Keratinocyte (primary cell): ENCODE measurements around the gene PLCH2. TPM values are rescaled to one million over a fixed set of nuclear protein-coding genes. Genes with fewer than 3 reads are reported as not detected.

ENCODE experiments used
- DNase-seq: peaks from one replicate; pipeline ENCODE4 v3.0.0-alpha.2; 2011; ENCODE audit warnings: low read depth, missing footprints, low spot score
- FAIRE-seq: peaks from 2 replicates; lab custom pipeline; 2011; peaks lifted over from hg19 to GRCh38; lab: Jason Lieb, UNC
- H2AFZ ChIP-seq: 2 replicates; pipeline ENCODE4 v1.6.0; 2012; ENCODE audit warnings: low read length, control low read depth, inconsistent platforms; ENCODE audit not compliant: control insufficient read depth
- H3K27ac ChIP-seq: 2 replicates; pipeline ENCODE4 v1.5.1; 2011; ENCODE audit warnings: low read length; ENCODE audit not compliant: control insufficient read depth, insufficient read depth
- H3K27me3 ChIP-seq: 3 replicates; pipeline ENCODE4 v1.6.0; 2011; ENCODE audit warnings: low read length; ENCODE audit not compliant: control insufficient read depth, insufficient read depth; ENCODE audit errors: extremely low read depth
- H3K36me3 ChIP-seq, 2 experiments: 2 replicates in 1 of 2; 3 replicates in 1 of 2; pipeline ENCODE4 v1.5.1; 2011; ENCODE audit warnings: low read length in 2 of 2, mild to moderate bottlenecking in 1 of 2; ENCODE audit not compliant: control insufficient read depth in 2 of 2, insufficient read depth in 2 of 2; ENCODE audit errors: extremely low read depth in 1 of 2
- H3K4me1 ChIP-seq: 3 replicates; pipeline ENCODE4 v1.5.1; 2011; ENCODE audit warnings: low read length; ENCODE audit not compliant: control insufficient read depth, insufficient read depth; ENCODE audit errors: extremely low read depth
- H3K4me2 ChIP-seq: 3 replicates; pipeline ENCODE4 v1.6.0; 2011; ENCODE audit warnings: low read depth, low read length; ENCODE audit not compliant: control insufficient read depth, insufficient read depth; ENCODE audit errors: extremely low read depth
- H3K4me3 ChIP-seq, 3 experiments: fragments of 200-600 bp in 1 of 3; sonication (generic) in 1 of 3; 2 replicates in 2 of 3; 3 replicates in 1 of 3; pipeline ENCODE4 v1.5.1; 2011 to 2016; ENCODE audit warnings: low read length in 3 of 3, mild to moderate bottlenecking in 3 of 3, control low read depth in 2 of 3, inconsistent platforms in 1 of 3, low read depth in 1 of 3, mixed read lengths in 1 of 3, mixed run types in 1 of 3, moderate library complexity in 1 of 3; ENCODE audit not compliant: control insufficient read depth in 2 of 3, insufficient read depth in 2 of 3; ENCODE audit errors: extremely low read depth in 1 of 3
- H3K79me2 ChIP-seq: 2 replicates; pipeline ENCODE4 v1.6.0; 2012; ENCODE audit warnings: low read length; ENCODE audit not compliant: control insufficient read depth, insufficient read depth
- H3K9ac ChIP-seq: 3 replicates; pipeline ENCODE4 v1.6.0; 2011; ENCODE audit warnings: low read length; ENCODE audit not compliant: control insufficient read depth, insufficient read depth; ENCODE audit errors: extremely low read depth
- H3K9me1 ChIP-seq: 3 replicates; pipeline ENCODE4 v1.6.0; 2011; ENCODE audit warnings: low read length; ENCODE audit not compliant: control insufficient read depth, insufficient read depth; ENCODE audit errors: extremely low read depth
- H3K9me3 ChIP-seq: 2 replicates; pipeline ENCODE4 v1.5.1; 2012; ENCODE audit warnings: low read depth, low read length; ENCODE audit not compliant: control insufficient read depth
- H4K20me1 ChIP-seq: 3 replicates; pipeline ENCODE4 v1.6.0; 2011; ENCODE audit warnings: low read length; ENCODE audit not compliant: control insufficient read depth, insufficient read depth; ENCODE audit errors: extremely low read depth
- EZH2 ChIP-seq: IDR thresholded peaks from one replicate; pipeline ENCODE4 v1.6.1; 2012; ENCODE audit warnings: inconsistent platforms, mild to moderate bottlenecking, low read length, moderate library complexity
- dilution Hi-C: fragments of 300-500 bp; cut with MboI; formaldehyde crosslinking; loops from one replicate; pipeline ENCODE4 v1.7.0; 2020; ENCODE audit warnings: low sequenced_read_pairs; ENCODE audit not compliant: extremely low pct_ligation_motif_present
- polyA plus RNA-seq, 5 experiments: library from polyadenylated mRNA; depleted of rRNA in 3 of 5; stranded (reverse) in 3 of 5; stranded (forward) in 1 of 5; unstranded in 1 of 5; fragments of >200 nt; gene quantifications; 1 replicate in 1 of 5; 2 replicates in 3 of 5; 3 replicates in 1 of 5; pipeline versions ENCODE4 v1.2.1 to v1.2.3, GENCODE V29; 2011 to 2012; ENCODE audit warnings: missing spikeins in 2 of 5, low read depth in 1 of 5, low replicate concordance in 1 of 5
- TF ChIP-seq, protein P1 (sequence below), 3 experiments: IDR thresholded peaks in 1 of 3; conservative IDR thresholded peaks in 1 of 3; optimal IDR thresholded peaks in 1 of 3; 2 replicates in 2 of 3; 3 replicates in 1 of 3; pipeline versions ENCODE3 to v1.5.1; 2011; ENCODE audit warnings: low read length in 3 of 3, mild to moderate bottlenecking in 3 of 3, moderate library complexity in 2 of 3, control low read depth in 1 of 3, inconsistent platforms in 1 of 3; ENCODE audit not compliant: insufficient read depth in 2 of 3; ENCODE audit errors: extremely low read depth in 1 of 3

Gene PLCH2
- polyA plus RNA-seq, 1 donor (not counting 4 experiments of a cell fraction or from before 2014, with no cell fraction given): 57.4 TPM

DNA sequence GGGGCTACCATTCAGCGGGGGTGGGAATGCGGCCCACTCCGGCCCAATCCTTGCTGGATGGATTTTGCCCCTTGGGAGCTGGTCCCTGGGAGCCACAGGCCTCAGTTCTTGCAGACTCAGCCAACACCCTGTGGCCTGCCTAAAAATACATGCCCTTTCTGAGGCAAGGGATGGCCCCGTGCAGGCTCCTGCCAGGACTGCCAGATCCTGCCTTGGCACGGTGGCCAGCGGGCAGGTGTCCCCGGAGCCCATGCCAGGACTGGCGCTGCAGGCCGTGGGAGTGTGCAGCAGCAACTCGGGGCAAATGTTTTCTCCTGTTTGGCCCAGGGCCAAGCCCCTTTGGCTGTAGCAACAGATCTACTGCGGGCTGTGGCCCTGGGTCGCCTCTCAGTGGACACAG lies 51.9 kb downstream of the PLCH2 start:
- no peak for DNase-seq
- H2AFZ ChIP-seq: no peak overlapping the region
- peaks cover 54% of the 10 kb centered on the region for H3K4me1 ChIP-seq
- TF ChIP-seq, protein P1, sequence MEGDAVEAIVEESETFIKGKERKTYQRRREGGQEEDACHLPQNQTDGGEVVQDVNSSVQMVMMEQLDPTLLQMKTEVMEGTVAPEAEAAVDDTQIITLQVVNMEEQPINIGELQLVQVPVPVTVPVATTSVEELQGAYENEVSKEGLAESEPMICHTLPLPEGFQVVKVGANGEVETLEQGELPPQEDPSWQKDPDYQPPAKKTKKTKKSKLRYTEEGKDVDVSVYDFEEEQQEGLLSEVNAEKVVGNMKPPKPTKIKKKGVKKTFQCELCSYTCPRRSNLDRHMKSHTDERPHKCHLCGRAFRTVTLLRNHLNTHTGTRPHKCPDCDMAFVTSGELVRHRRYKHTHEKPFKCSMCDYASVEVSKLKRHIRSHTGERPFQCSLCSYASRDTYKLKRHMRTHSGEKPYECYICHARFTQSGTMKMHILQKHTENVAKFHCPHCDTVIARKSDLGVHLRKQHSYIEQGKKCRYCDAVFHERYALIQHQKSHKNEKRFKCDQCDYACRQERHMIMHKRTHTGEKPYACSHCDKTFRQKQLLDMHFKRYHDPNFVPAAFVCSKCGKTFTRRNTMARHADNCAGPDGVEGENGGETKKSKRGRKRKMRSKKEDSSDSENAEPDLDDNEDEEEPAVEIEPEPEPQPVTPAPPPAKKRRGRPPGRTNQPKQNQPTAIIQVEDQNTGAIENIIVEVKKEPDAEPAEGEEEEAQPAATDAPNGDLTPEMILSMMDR (optimal IDR thresholded peaks at IDR 0.05 in 1 of 3, IDR thresholded peaks at IDR 0.05 in 1 of 3, conservative IDR thresholded peaks at IDR 0.05 in 1 of 3; ENCODE audit: extremely low read depth in 1 of 3, insufficient read depth in 2 of 3, low read length in 3 of 3): no peak
- TF ChIP-seq EZH2: no peak
- H4K20me1 ChIP-seq: no peaks in the 10 kb centered on the region
- peaks cover 29% of the 10 kb centered on the region for H3K79me2 ChIP-seq
- no peaks in the 10 kb centered on the region for H3K36me3 ChIP-seq
- H3K9me1 ChIP-seq: no peaks in the 10 kb centered on the region
- FAIRE-seq: no peak
- no peak overlapping the region for H3K4me2 ChIP-seq
- H3K4me3 ChIP-seq: no peak overlapping the region
- dilution Hi-C loops: no loop called here
- H3K9me3 ChIP-seq: no peaks in the 10 kb centered on the region
- no peak overlapping the region for H3K9ac ChIP-seq
- no peak overlapping the region for H3K27ac ChIP-seq
- no peaks in the 10 kb centered on the region for H3K27me3 ChIP-seq

DNA sequence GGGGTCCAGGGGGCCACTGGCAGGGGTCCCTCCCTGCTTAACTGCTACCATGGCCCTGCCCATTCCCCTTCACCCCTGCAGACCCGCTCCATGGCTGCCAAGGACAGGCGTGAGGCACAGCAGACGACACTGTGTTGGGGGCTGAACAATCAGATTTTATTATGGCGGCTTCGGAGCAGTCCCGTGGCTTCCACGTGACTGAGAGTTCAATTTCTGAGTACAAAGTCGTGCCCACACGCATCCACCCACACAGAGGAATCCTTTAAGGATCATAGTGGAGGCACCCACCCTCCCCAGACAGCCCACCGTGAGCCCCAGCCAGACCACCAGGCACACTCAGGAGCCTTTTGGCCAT lies 52.5 kb downstream of the PLCH2 start:
- DNase-seq (no peak), FAIRE-seq (no peak)
- Histone ChIP-seq H4K20me1 (no peaks in the 10 kb centered on the region), H3K4me3 (no peak overlapping the region), H3K9ac (peak overlapping the region; percentile 15), H3K9me1 (no peaks in the 10 kb centered on the region), H3K36me3 (no peaks in the 10 kb centered on the region), H3K4me2 (no peak overlapping the region), H3K27me3 (no peaks in the 10 kb centered on the region), H3K4me1 (peaks cover 60% of the 10 kb centered on the region), H2AFZ (no peak overlapping the region), H3K79me2 (peaks cover 24% of the 10 kb centered on the region), H3K27ac (no peak overlapping the region), H3K9me3 (no peaks in the 10 kb centered on the region)
- dilution Hi-C loops: no loop called here
- TF ChIP-seq, protein P1 (optimal IDR thresholded peaks at IDR 0.05 in 1 of 3, IDR thresholded peaks at IDR 0.05 in 1 of 3, conservative IDR thresholded peaks at IDR 0.05 in 1 of 3; ENCODE audit: extremely low read depth in 1 of 3, insufficient read depth in 2 of 3, low read length in 3 of 3): no peak
- peak; percentile 8 for TF ChIP-seq EZH2
